Psoas muscle (tissue), 8 donors: ENCODE measurements around the gene C18orf32. TPM values are rescaled to one million over a fixed set of nuclear protein-coding genes. Genes with fewer than 3 reads are reported as not detected.

ENCODE experiments used
- ATAC-seq, 4 donors: fragments of 200-7000 bp; cut with Tn5 transposase; one replicate each; pipeline ENCODE4 v1.9.1; 2020; ENCODE audit warnings: moderate library complexity in 3 of 4, mild to moderate bottlenecking in 2 of 4
- DNase-seq, 2 donors: peaks; one replicate each; pipeline ENCODE4 v3.0.0-alpha.2; 2020
- H3K27ac ChIP-seq: fragments of 200-600 bp; one replicate; pipeline ENCODE4 v1.8.0; 2022
- H3K27me3 ChIP-seq, 3 donors: fragments of 200-600 bp in 1 of 3; one replicate each; pipeline versions ENCODE4 v1.6.1 to v1.8.0; 2013 to 2022; ENCODE audit warnings: low read length in 2 of 3, mild to moderate bottlenecking in 2 of 3, moderate library complexity in 1 of 3; ENCODE audit not compliant: insufficient read depth in 3 of 3
- H3K36me3 ChIP-seq, 2 donors: fragments of 200-600 bp in 1 of 2; one replicate each; pipeline versions ENCODE4 v1.6.1 to v1.8.0; 2013 to 2022; ENCODE audit warnings: low read depth in 1 of 2, mild to moderate bottlenecking in 1 of 2, moderate library complexity in 1 of 2; ENCODE audit not compliant: insufficient read depth in 1 of 2
- H3K4me1 ChIP-seq: fragments of 200-600 bp; one replicate; pipeline ENCODE4 v1.8.0; 2022
- H3K4me3 ChIP-seq: fragments of 200-600 bp; one replicate; pipeline ENCODE4 v1.8.0; 2022; ENCODE audit warnings: mild to moderate bottlenecking
- H3K9me3 ChIP-seq: fragments of 200-600 bp; one replicate; pipeline ENCODE4 v1.8.0; 2022
- WGBS, 3 donors: extraction: QIAGEN DNeasy Blood & Tissue Kit; methylation state at CpG; one replicate each; pipeline versions ENCODE4 v1.1.6 to v1.1.7; 2013; 5-methylcytosine and 5-hydroxymethylcytosine counted together
- intact Hi-C, 2 donors: fragments of 100-400 bp; cut with DNase I; formaldehyde crosslinking; loops; one replicate each; pipeline versions ENCODE4 v1.11.0 to v1.14.2; 2022
- polyA plus RNA-seq, 3 donors: library from polyadenylated mRNA; stranded (reverse); fragments of 200-250 nt; gene quantifications; one replicate each; pipeline ENCODE4 v1.2.3, GENCODE V29; 2013
- total RNA-seq, 4 donors: library from RNA; stranded (reverse); fragmentation: NEBNext Ultra II Directional in 2 of 4; extraction: Animal tissue kit (Norgen Biotek cat#: 25700) in 2 of 4; gene quantifications; one replicate each; pipeline versions ENCODE4 v1.2.1 to v1.2.4, GENCODE V29; 2021 to 2023
- TF ChIP-seq, protein P1 (sequence below): fragments of 200-600 bp; IDR thresholded peaks from one replicate; pipeline ENCODE4 v1.8.0; 2022; ENCODE audit warnings: antibody characterized with exemption
- donor health status: healthy with polysubstance abuse.
- donor health status: DM: no; HTN: no; CAD: no; lungs with moderate emphysema.
- donor health status: Bipolar disorder and iron deficiency.
- donor health status: healthy.
- donor health status: DM: yes; HTN: yes; CAD: no.
- donor health status: DM: no; HTN: no; CAD: no.
- donor health status: DM: no; HTN: no; CAD: no.
- donor health status: DM: yes; HTN: yes; CAD: no.

C18orf32 gene
- total and polyA plus RNA-seq, 7 donors = 25.7 to 75.9 (median 39.6) TPM

DNA sequence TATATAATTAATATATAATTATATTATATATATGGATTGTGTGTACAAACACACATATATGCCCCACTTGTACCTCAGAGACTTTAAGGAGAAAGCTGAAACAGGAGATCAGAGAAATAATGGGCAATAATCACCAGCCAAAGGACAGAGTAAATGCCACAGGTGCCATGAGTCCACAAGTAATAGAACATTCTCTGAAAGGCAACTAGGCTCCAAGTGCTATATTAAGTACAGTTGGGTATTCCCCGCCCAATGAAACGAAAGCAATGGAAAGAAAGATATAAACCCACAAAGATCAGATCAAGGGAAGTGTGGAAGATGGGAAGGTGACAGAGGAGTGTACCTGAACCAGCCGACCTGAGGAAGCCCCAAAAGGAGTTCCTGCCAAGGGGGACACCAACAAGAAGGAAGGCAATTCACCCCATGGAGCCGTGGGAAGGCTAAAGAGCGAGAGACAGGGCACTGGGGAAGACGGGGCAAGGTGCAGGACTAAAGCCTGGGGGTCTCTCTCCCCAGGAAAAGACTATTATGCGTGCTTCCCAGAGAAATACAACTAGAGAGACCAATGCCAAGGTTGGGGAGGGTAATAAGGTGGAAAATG is 45.6 kb downstream of the C18orf32 start:
- peak overlapping the region; percentile 71 for H3K27ac ChIP-seq
- peak; percentile 53 to 88 (median 82) for ATAC-seq
- no peaks in the 10 kb centered on the region for H3K9me3 ChIP-seq
- intact Hi-C loops = loop anchor here in 1 of 2 donors (10.0 kb wide), 2 partner anchors 57 to 767 kb away; no protein-coding TSS in a partner anchor
- H3K4me1 ChIP-seq = peaks cover 30% of the 10 kb centered on the region
- peak overlapping the region; percentile 47 for H3K4me3 ChIP-seq
- 60 to 80% (median 63%) methylated on average over 7 of the region's 7 CpGs for WGBS, 3 donors
- TF ChIP-seq, protein P1, sequence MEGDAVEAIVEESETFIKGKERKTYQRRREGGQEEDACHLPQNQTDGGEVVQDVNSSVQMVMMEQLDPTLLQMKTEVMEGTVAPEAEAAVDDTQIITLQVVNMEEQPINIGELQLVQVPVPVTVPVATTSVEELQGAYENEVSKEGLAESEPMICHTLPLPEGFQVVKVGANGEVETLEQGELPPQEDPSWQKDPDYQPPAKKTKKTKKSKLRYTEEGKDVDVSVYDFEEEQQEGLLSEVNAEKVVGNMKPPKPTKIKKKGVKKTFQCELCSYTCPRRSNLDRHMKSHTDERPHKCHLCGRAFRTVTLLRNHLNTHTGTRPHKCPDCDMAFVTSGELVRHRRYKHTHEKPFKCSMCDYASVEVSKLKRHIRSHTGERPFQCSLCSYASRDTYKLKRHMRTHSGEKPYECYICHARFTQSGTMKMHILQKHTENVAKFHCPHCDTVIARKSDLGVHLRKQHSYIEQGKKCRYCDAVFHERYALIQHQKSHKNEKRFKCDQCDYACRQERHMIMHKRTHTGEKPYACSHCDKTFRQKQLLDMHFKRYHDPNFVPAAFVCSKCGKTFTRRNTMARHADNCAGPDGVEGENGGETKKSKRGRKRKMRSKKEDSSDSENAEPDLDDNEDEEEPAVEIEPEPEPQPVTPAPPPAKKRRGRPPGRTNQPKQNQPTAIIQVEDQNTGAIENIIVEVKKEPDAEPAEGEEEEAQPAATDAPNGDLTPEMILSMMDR = no peak
- H3K36me3 ChIP-seq = no peaks in the 10 kb centered on the region
- H3K27me3 ChIP-seq = no peaks in the 10 kb centered on the region
- DNase-seq = no peak

GRCh38 chr18:49435170-49435569 is 51.9 kb downstream of the C18orf32 start:
- TF ChIP-seq, protein P1 = no peak
- ATAC-seq (no peak), DNase-seq (no peak)
- H3K4me3 ChIP-seq = no peak overlapping the region
- no peaks in the 10 kb centered on the region for H3K27me3 ChIP-seq
- 81 to 100% (median 87%) methylated on average over 1 of the region's 1 CpG for WGBS, 3 donors
- peaks cover 0 to under 1% of the 10 kb centered on the region in 2 donors for H3K36me3 ChIP-seq
- H3K9me3 ChIP-seq = no peaks in the 10 kb centered on the region
- H3K4me1 ChIP-seq = peaks cover 26% of the 10 kb centered on the region
- intact Hi-C loops = no loop called here
- H3K27ac ChIP-seq = no peak overlapping the region

DNA sequence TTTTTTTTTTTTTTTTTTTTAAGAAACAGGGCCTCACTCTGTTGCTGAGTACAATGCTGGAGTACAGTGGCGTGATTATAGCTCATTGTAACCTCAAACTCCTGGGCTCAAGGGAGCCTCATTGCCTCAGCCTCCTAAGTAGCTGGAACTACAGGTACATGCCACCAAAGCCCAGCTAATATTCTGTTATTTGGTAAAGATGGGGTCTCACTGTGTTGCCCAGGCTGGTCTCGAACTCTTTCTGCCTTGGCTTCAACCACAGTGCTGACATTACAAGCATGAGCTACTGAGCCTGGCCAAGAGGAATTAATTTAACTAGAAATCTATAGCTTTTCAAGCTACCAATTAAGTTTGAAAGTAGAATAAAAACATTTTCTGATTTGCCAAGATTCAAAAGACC is 54.4 kb downstream of the C18orf32 start:
- DNase-seq (no peak), ATAC-seq (no peak)
- H3K4me1 ChIP-seq = peaks cover 17% of the 10 kb centered on the region
- TF ChIP-seq, protein P1 = no peak
- H3K9me3 ChIP-seq = no peaks in the 10 kb centered on the region
- H3K4me3 ChIP-seq = no peak overlapping the region
- WGBS, 3 donors = 98% methylated on average over 2 of the region's 2 CpGs
- intact Hi-C loops = no loop called here
- H3K27ac ChIP-seq = no peak overlapping the region
- H3K27me3 ChIP-seq = no peaks in the 10 kb centered on the region
- H3K36me3 ChIP-seq = peaks cover 0 to 17% of the 10 kb centered on the region in 2 donors

DNA sequence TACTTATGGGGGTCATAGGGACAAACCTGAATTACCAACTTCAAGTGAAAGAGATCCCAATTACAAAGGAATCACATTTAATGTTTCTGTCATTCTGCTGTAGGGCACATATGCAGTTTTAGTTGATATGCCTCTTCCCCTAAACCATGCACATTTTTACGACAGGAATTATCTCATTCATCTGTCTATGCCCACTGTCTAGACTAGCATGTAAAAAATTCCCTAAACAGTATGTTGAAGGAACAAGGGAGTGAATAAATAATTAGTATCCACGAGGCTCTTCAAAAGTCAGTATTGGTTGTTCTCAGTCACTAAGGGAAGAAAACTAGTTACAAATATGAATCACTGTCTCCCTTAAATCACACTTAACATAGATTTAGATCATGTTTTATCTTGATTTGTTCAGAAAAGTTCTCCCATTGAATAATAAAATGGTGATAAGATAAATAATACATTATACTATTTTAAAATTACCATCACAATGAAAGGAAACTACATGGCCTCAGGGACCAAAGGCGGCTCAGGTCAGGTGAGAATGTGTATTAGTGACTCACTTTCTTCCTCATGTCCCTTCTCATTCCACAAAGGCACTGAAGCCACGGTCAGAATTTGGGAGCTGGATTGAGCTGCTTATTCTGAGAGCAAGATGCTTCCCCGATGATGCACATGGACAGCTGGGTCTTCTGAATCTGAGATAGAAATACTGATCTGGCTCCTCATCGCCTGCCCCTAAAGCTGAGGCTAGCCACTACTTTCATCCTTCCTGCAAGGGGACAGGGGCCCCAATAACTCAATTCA is 55.7 kb downstream of the C18orf32 start:
- H3K9me3 ChIP-seq = no peaks in the 10 kb centered on the region
- peaks cover 0 to 17% of the 10 kb centered on the region in 2 donors for H3K36me3 ChIP-seq
- intact Hi-C loops = no loop called here
- 66 to 79% (median 78%) methylated on average over 6 of the region's 6 CpGs for WGBS, 3 donors
- TF ChIP-seq, protein P1 = no peak
- ATAC-seq = peak in 1 of 4 donors; percentile 17
- no peak for DNase-seq
- H3K4me3 ChIP-seq = no peak overlapping the region
- no peaks in the 10 kb centered on the region for H3K27me3 ChIP-seq
- no peak overlapping the region for H3K27ac ChIP-seq
- peaks cover 12% of the 10 kb centered on the region for H3K4me1 ChIP-seq

Other genes starting within 250 kb of the C18orf32 start
- gene DYM, start 26.6 kb downstream of the C18orf32 start, total RNA-seq = 10 to 100 TPM; 59.6 to 79.2 (median 75.1) TPM
- gene DYM, start 26.6 kb downstream of the C18orf32 start, polyA plus RNA-seq = 10 to 100 TPM; 24.1 to 71.0 (median 28.9) TPM
- gene RPL17, start 5.2 kb upstream of the C18orf32 start, total RNA-seq = 100 to 1,000 TPM; 568 to 785 (median 731) TPM
- gene RPL17, start 5.2 kb upstream of the C18orf32 start, polyA plus RNA-seq = 1,000 to 10,000 TPM; 1,219 to 2,835 (median 1,252) TPM
- gene LIPG, start 74.8 kb upstream of the C18orf32 start, total RNA-seq = 10 to 100 TPM in 1 of 4 donors, 1 to 10 TPM in 2, under 1 TPM in 1; 0.95 to 19.1 (median 3.2) TPM
- 1 to 10 TPM in 2 of 3 donors, under 1 TPM in 1; 0.62 to 6.0 (median 1.2) TPM for gene LIPG, start 74.8 kb upstream of the C18orf32 start, polyA plus RNA-seq